ENCODE data around the gene COQ8B. TPM values are rescaled to one million over a fixed set of nuclear protein-coding genes. Genes with fewer than 3 reads are reported as not detected.

COQ8B gene
- total and polyA plus RNA-seq, 4 donors: 34.7 to 78.8 (median 52.3) TPM

GRCh38 chr19:40742477-40742876 is 25.8 kb upstream of the COQ8B start:
- Histone ChIP-seq H3K9ac (ENCODE audit: insufficient read depth in 1 of 2, low read length in 2 of 2) (no peak overlapping the region), H3K4me3 (no peak overlapping the region), H3K4me1 (ENCODE audit: control insufficient read depth in 5 of 5, insufficient read depth in 5 of 5, low read length in 5 of 5) (peaks cover 0 to 5% (median 0%) of the 10 kb centered on the region in 5 donors), H3K27ac (ENCODE audit: low read depth in 1 of 2, low read length in 1 of 2) (no peak overlapping the region), H3K9me3 (ENCODE audit: control insufficient read depth in 4 of 4, insufficient read depth in 3 of 4, low read length in 3 of 4) (no peaks in the 10 kb centered on the region), H3K27me3 (ENCODE audit: control insufficient read depth in 3 of 3, insufficient read depth in 3 of 3, low read length in 2 of 3) (no peaks in the 10 kb centered on the region), H3K36me3 (ENCODE audit: control insufficient read depth in 4 of 4, insufficient read depth in 4 of 4, low read length in 4 of 4) (peaks cover 0 to 27% (median 14%) of the 10 kb centered on the region in 4 donors)
- ATAC-seq (ENCODE audit: insufficient read depth, low FRiP score) (no peak), DNase-seq (no peak)
- 88 to 95% methylated on average over 17 of the region's 17 CpGs for WGBS, 2 donors
- TF ChIP-seq, protein P1, sequence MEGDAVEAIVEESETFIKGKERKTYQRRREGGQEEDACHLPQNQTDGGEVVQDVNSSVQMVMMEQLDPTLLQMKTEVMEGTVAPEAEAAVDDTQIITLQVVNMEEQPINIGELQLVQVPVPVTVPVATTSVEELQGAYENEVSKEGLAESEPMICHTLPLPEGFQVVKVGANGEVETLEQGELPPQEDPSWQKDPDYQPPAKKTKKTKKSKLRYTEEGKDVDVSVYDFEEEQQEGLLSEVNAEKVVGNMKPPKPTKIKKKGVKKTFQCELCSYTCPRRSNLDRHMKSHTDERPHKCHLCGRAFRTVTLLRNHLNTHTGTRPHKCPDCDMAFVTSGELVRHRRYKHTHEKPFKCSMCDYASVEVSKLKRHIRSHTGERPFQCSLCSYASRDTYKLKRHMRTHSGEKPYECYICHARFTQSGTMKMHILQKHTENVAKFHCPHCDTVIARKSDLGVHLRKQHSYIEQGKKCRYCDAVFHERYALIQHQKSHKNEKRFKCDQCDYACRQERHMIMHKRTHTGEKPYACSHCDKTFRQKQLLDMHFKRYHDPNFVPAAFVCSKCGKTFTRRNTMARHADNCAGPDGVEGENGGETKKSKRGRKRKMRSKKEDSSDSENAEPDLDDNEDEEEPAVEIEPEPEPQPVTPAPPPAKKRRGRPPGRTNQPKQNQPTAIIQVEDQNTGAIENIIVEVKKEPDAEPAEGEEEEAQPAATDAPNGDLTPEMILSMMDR (IDR thresholded peaks at IDR 0.05; ENCODE audit: control extremely low read depth, extremely low read depth): no peak

- no peak for ATAC-seq (ENCODE audit: insufficient read depth, low FRiP score)
- Histone ChIP-seq H3K4me3 (no peak overlapping the region), H3K36me3 (ENCODE audit: control insufficient read depth in 4 of 4, insufficient read depth in 4 of 4, low read length in 4 of 4) (peaks cover 3 to 34% (median 20%) of the 10 kb centered on the region in 4 donors), H3K9me3 (ENCODE audit: control insufficient read depth in 4 of 4, insufficient read depth in 3 of 4, low read length in 3 of 4) (no peaks in the 10 kb centered on the region), H3K27me3 (ENCODE audit: control insufficient read depth in 3 of 3, insufficient read depth in 3 of 3, low read length in 2 of 3) (no peaks in the 10 kb centered on the region), H3K27ac (ENCODE audit: low read depth in 1 of 2, low read length in 1 of 2) (no peak overlapping the region), H3K9ac (ENCODE audit: insufficient read depth in 1 of 2, low read length in 2 of 2) (no peak overlapping the region), H3K4me1 (ENCODE audit: control insufficient read depth in 5 of 5, insufficient read depth in 5 of 5, low read length in 5 of 5) (peaks cover 0 to 5% (median 0%) of the 10 kb centered on the region in 5 donors)
- whole genome bisulfite sequencing, 2 donors: 81 to 84% methylated on average over 10 of the region's 10 CpGs
- TF ChIP-seq, protein P1 (IDR thresholded peaks at IDR 0.05; ENCODE audit: control extremely low read depth, extremely low read depth): no peak
- no peak for DNase-seq
Observed at GRCh38 chr19:40741527-40742390, 25.1 kb upstream of the COQ8B start.

GRCh38 chr19:40740747-40741146 is 24.1 kb upstream of the COQ8B start:
- H3K27ac ChIP-seq (ENCODE audit: low read depth in 1 of 2, low read length in 1 of 2): peak overlapping the region in 1 of 2 donors; percentile 59
- no peaks in the 10 kb centered on the region for H3K27me3 ChIP-seq (ENCODE audit: control insufficient read depth in 3 of 3, insufficient read depth in 3 of 3, low read length in 2 of 3)
- no peak overlapping the region for H3K9ac ChIP-seq (ENCODE audit: insufficient read depth in 1 of 2, low read length in 2 of 2)
- H3K4me3 ChIP-seq: no peak overlapping the region
- no peaks in the 10 kb centered on the region for H3K9me3 ChIP-seq (ENCODE audit: control insufficient read depth in 4 of 4, insufficient read depth in 3 of 4, low read length in 3 of 4)
- H3K36me3 ChIP-seq (ENCODE audit: control insufficient read depth in 4 of 4, insufficient read depth in 4 of 4, low read length in 4 of 4): peaks cover 5 to 39% (median 24%) of the 10 kb centered on the region in 4 donors
- DNase-seq: peak in 2 of 3 donors; percentile 52 to 61
- WGBS, 2 donors: 74 to 81% methylated on average over 6 of the region's 6 CpGs
- H3K4me1 ChIP-seq (ENCODE audit: control insufficient read depth in 5 of 5, insufficient read depth in 5 of 5, low read length in 5 of 5): peaks cover 0 to 5% (median 0%) of the 10 kb centered on the region in 5 donors
- TF ChIP-seq, protein P1 (IDR thresholded peaks at IDR 0.05; ENCODE audit: control extremely low read depth, extremely low read depth): no peak
- no peak for ATAC-seq (ENCODE audit: insufficient read depth, low FRiP score)
